PC-9 (cell line): ENCODE measurements around the gene RPS6KA4.

Experiments
- EZH2 ChIP-seq: fragments of 200-600 bp; sonication (generic); IDR thresholded peaks from 2 replicates; pipeline ENCODE4 v1.8.0; 2017; ENCODE audit warnings: antibody characterized with exemption, low read depth
- TF ChIP-seq, protein P1 (sequence below): fragments of 200-600 bp; sonication (generic); conservative IDR thresholded peaks from 2 replicates; pipeline ENCODE4 v1.6.1; 2017; ENCODE audit warnings: mixed run types, antibody characterized with exemption, mild to moderate bottlenecking, moderate library complexity

DNA sequence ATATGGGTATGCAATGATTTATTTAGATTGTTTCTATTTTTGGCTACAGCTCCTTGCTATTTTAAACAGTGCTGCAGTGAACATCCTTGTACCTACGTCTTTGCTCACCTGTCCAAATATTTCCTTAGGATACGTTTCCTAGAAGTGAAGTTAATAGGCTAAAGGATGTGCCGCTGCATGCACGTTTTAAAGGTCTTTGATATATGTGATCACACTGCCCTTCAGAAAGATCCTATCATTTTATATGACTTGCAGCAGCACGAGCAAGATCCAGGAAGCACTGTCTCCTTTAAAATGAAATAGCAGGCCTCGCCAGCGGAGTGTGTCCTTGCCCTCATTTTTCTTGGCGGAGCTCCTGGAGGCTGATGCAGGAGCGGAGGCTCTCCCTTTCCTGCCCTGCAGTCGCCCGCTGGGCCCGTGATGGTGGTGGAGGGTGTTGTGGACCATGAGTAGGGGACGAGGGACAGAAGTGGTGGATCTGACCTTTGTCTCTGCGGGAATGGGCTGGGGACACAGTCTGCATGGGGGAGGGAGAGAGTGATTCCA, 19.4 kb downstream of the RPS6KA4 start:
- TF ChIP-seq, protein P1, sequence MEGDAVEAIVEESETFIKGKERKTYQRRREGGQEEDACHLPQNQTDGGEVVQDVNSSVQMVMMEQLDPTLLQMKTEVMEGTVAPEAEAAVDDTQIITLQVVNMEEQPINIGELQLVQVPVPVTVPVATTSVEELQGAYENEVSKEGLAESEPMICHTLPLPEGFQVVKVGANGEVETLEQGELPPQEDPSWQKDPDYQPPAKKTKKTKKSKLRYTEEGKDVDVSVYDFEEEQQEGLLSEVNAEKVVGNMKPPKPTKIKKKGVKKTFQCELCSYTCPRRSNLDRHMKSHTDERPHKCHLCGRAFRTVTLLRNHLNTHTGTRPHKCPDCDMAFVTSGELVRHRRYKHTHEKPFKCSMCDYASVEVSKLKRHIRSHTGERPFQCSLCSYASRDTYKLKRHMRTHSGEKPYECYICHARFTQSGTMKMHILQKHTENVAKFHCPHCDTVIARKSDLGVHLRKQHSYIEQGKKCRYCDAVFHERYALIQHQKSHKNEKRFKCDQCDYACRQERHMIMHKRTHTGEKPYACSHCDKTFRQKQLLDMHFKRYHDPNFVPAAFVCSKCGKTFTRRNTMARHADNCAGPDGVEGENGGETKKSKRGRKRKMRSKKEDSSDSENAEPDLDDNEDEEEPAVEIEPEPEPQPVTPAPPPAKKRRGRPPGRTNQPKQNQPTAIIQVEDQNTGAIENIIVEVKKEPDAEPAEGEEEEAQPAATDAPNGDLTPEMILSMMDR, result no peak
- TF ChIP-seq EZH2, result no peak
